Adrenal gland (tissue), 12 donors: Measurements from ENCODE around the gene NUP210. TPM values are rescaled to one million over a fixed set of nuclear protein-coding genes. Genes with fewer than 3 reads are reported as not detected.

Experiments
- DNase-seq, 7 donors: peaks; one replicate each; pipeline ENCODE4 v3.0.0-alpha.2; 2019 to 2020
- H3K27ac ChIP-seq, 5 donors: fragments of 200-600 bp; sonication (generic) in 4 of 5; 1 replicate in 3 of 5; 2 replicates in 2 of 5; pipeline versions ENCODE4 v1.5.1 to v1.8.0; 2016 to 2020; ENCODE audit warnings: mild to moderate bottlenecking in 1 of 5
- H3K27me3 ChIP-seq: fragments of 200-600 bp; 2 replicates; pipeline ENCODE4 v1.8.0; 2021
- H3K36me3 ChIP-seq, 2 donors: fragments of 200-600 bp; replicated peaks in 1 of 2; 1 replicate in 1 of 2; 2 replicates in 1 of 2; pipeline versions ENCODE4 v1.5.1 to v1.8.0; 2018 to 2022
- H3K4me1 ChIP-seq, 2 donors: fragments of 200-600 bp; replicated peaks in 1 of 2; 1 replicate in 1 of 2; 2 replicates in 1 of 2; pipeline versions ENCODE4 v1.5.1 to v1.8.0; 2018 to 2021
- H3K4me3 ChIP-seq, 4 donors: fragments of 200-600 bp; sonication (generic) in 3 of 4; one replicate each; pipeline ENCODE4 v1.5.1; 2016 to 2018
- H3K9me3 ChIP-seq, 3 donors: fragments of 200-600 bp; sonication (generic) in 1 of 3; replicated peaks in 1 of 3; 1 replicate in 2 of 3; 2 replicates in 1 of 3; pipeline versions ENCODE4 v1.5.1 to v1.8.0; 2016 to 2021
- POLR2A ChIP-seq, 2 donors: fragments of 450-650 bp; IDR thresholded peaks; one replicate each; pipeline ENCODE4 v1.6.1; 2017; ENCODE audit warnings: antibody characterized with exemption in 2 of 2, mild to moderate bottlenecking in 2 of 2, moderate library complexity in 1 of 2
- WGBS, 4 donors: extraction: QIAGEN DNeasy Blood & Tissue Kit in 2 of 4; methylation state at CpG; one replicate each; pipeline versions ENCODE4 v1.1.5 to v1.1.7; 2013 to 2017; 5-methylcytosine and 5-hydroxymethylcytosine counted together
- intact Hi-C, 2 donors: fragments of 100-400 bp; cut with DNase I; formaldehyde crosslinking; loops; one replicate each; pipeline versions ENCODE4 v1.14.1 to v1.15.0; 2022 to 2023
- polyA plus RNA-seq, 3 donors: library from polyadenylated mRNA; stranded (reverse); fragments of 200-250 nt in 2 of 3; fragments of 350-450 nt in 1 of 3; fragmentation: Illumina TruSeq in 1 of 3; extraction: RNeasy Lipid Tissue Mini Kit (QIAGEN cat#74804) in 1 of 3; gene quantifications; one replicate each; pipeline ENCODE4 v1.2.3, GENCODE V29; 2013 to 2014
- total RNA-seq, 9 donors: library from RNA; depleted of rRNA in 4 of 9; stranded (reverse); fragments of >200 nt in 4 of 9; fragments of 120-200 nt in 1 of 9; fragmentation: NEBNext Ultra II Directional in 1 of 9; extraction: Animal tissue kit (Norgen Biotek cat#: 25700) in 1 of 9; gene quantifications; one replicate each; pipeline versions ENCODE4 v1.1.0 to v1.2.4, GENCODE V29; 2013 to 2023
- TF ChIP-seq, protein P1 (sequence below), 6 experiments: fragments of 450-650 bp in 4 of 6; fragments of 200-600 bp in 2 of 6; sonication (generic) in 1 of 6; IDR thresholded peaks; 1 replicate in 5 of 6; 2 replicates in 1 of 6; pipeline versions ENCODE4 v1.5.1 to v1.8.0; 2016 to 2021; ENCODE audit warnings: antibody characterized with exemption in 6 of 6, mild to moderate bottlenecking in 2 of 6, moderate library complexity in 1 of 6
- donor health status: healthy with polysubstance abuse.
- donor health status: Bipolar disorder and iron deficiency.
- donor health status: DM: yes; HTN: yes; CAD: no.
- donor health status: DM: no; HTN: no; CAD: no.
- donor health status: DM: no; HTN: no; CAD: no.
- donor health status: DM: yes; HTN: yes; CAD: no.

The NUP210 gene
- total and polyA plus RNA-seq, 12 donors: 3.0 to 15.8 (median 8.6) TPM

DNA sequence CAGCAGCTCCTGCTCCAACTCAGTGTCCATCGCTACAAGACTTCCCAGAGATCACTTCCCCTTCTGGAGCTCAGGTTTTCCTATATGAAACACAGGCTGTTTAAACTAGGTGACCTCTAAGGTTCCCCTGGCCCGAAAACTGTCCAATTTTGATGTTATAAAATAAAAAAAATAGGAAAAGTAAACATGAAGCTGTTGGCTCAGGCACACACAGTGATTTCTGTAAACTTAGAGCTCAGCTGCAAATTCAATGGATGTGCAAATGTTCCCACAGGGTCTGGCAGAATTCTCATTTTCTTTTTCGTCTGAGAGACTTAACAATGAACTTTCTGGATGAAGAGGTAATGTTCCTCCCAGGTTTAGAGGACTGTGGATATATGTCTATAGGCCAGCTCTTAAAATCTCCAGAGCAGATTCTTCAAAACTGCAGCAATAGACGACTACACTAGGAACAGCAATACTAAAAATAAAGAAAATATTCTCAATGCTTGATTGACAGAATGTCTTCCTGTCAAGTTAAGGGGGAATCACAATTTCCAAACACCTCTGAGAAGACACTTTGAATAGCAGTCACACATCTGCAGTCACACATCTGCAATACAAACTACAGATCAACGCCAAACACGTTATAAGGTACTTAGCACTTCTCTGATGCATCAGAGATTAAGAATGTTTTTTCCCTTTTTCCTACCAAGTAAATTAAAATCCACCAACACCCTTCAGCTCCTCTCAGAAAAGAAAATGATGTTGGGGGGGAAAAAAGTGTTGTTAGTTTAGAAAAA, 2.8 kb downstream of the NUP210 start:
- WGBS, 4 donors: 73 to 85% (median 80%) methylated on average over 6 of the region's 6 CpGs
- Histone ChIP-seq H3K9me3 (no peaks in the 10 kb centered on the region), H3K4me3 (no peak overlapping the region), H3K27me3 (no peaks in the 10 kb centered on the region), H3K4me1 (peaks cover 5 to 9% of the 10 kb centered on the region in 2 donors), H3K27ac (no peak overlapping the region), H3K36me3 (no peaks in the 10 kb centered on the region)
- intact Hi-C loops: no loop called here
- TF ChIP-seq, protein P1, sequence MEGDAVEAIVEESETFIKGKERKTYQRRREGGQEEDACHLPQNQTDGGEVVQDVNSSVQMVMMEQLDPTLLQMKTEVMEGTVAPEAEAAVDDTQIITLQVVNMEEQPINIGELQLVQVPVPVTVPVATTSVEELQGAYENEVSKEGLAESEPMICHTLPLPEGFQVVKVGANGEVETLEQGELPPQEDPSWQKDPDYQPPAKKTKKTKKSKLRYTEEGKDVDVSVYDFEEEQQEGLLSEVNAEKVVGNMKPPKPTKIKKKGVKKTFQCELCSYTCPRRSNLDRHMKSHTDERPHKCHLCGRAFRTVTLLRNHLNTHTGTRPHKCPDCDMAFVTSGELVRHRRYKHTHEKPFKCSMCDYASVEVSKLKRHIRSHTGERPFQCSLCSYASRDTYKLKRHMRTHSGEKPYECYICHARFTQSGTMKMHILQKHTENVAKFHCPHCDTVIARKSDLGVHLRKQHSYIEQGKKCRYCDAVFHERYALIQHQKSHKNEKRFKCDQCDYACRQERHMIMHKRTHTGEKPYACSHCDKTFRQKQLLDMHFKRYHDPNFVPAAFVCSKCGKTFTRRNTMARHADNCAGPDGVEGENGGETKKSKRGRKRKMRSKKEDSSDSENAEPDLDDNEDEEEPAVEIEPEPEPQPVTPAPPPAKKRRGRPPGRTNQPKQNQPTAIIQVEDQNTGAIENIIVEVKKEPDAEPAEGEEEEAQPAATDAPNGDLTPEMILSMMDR (IDR thresholded peaks at IDR 0.05): no peak
- TF ChIP-seq POLR2A (IDR thresholded peaks at IDR 0.05): no peak
- DNase-seq: no peak

- intact Hi-C loops: no loop called here
- Histone ChIP-seq H3K27me3 (no peaks in the 10 kb centered on the region), H3K9me3 (no peaks in the 10 kb centered on the region), H3K4me3 (no peak overlapping the region), H3K36me3 (no peaks in the 10 kb centered on the region), H3K4me1 (peaks cover 5 to 9% of the 10 kb centered on the region in 2 donors), H3K27ac (no peak overlapping the region)
- whole genome bisulfite sequencing, 4 donors: 68 to 84% (median 78%) methylated on average over 3 to 9 of the region's 9 CpGs
- DNase-seq: no peak
- TF ChIP-seq, protein P1 (IDR thresholded peaks at IDR 0.05): no peak
- no peak for TF ChIP-seq POLR2A (IDR thresholded peaks at IDR 0.05)
Measured at GRCh38 chr3:13415997-13416793, 3.9 kb downstream of the NUP210 start.

GRCh38 chr3:13415236-13415986, 4.7 kb downstream of the NUP210 start:
- H3K36me3 ChIP-seq: no peaks in the 10 kb centered on the region
- intact Hi-C loops: no loop called here
- DNase-seq: no peak
- H3K27ac ChIP-seq: no peak overlapping the region
- TF ChIP-seq POLR2A (IDR thresholded peaks at IDR 0.05): no peak
- TF ChIP-seq, protein P1 (IDR thresholded peaks at IDR 0.05): no peak
- WGBS, 4 donors: 82 to 92% (median 87%) methylated on average over 14 to 15 of the region's 15 CpGs
- H3K4me1 ChIP-seq: peaks cover 5 to 9% of the 10 kb centered on the region in 2 donors
- H3K27me3 ChIP-seq: no peaks in the 10 kb centered on the region
- H3K9me3 ChIP-seq: no peaks in the 10 kb centered on the region
- no peak overlapping the region for H3K4me3 ChIP-seq
